ENCODE data around the gene ZNF688. TPM values are rescaled to one million over a fixed set of nuclear protein-coding genes. Genes with fewer than 3 reads are reported as not detected.

The ZNF688 gene
- total and polyA plus RNA-seq, 9 of the 15 experiments (the other 6 are each of a cell fraction or from before 2014, with no cell fraction given), result 0.48 to 12.9 (median 4.5) TPM

- TF ChIP-seq ZBTB40 (IDR thresholded peaks at IDR 0.05) (no peak), ZBTB40 (CRISPR knock-in tag; IDR thresholded peaks at IDR 0.05) (no peak), ZBTB9 (CRISPR knock-in tag; IDR thresholded peaks at IDR 0.05) (no peak), GATAD2B (IDR thresholded peaks at IDR 0.05; ENCODE audit: borderline replicate concordance) (no peak), SRSF7 (optimal IDR thresholded peaks at IDR 0.05; ENCODE audit: low read depth, low read length) (no peak), IRF9 (tag; IDR thresholded peaks at IDR 0.05) (peak; percentile 55), HMGN3 (IDR thresholded peaks at IDR 0.05; ENCODE audit: borderline replicate concordance, extremely low read depth, insufficient read length, low read depth, low read length) (no peak), ZBTB8A (IDR thresholded peaks at IDR 0.05; ENCODE audit: partially characterized antibody) (no peak), ARID4B (CRISPR knock-in tag; IDR thresholded peaks at IDR 0.05) (no peak), PTRF (tag; IDR thresholded peaks at IDR 0.05) (no peak), ZNF583 (CRISPR knock-in tag; IDR thresholded peaks at IDR 0.05) (no peak)
These were observed 3.4 kb downstream of the ZNF688 start (continued) for GRCh38 chr16:30567991-30568638.
